ENCODE measurements around the gene RSPH4A. TPM values are rescaled to one million over a fixed set of nuclear protein-coding genes. Genes with fewer than 3 reads are reported as not detected.

RSPH4A gene
- total RNA-seq = 0.13 and 0.19 TPM in 2 replicates

GRCh38 chr6:116615937-116616736 lies at the start of gene RSPH4A:
RSPH4A (plus strand) TSS chr6:116616479; CDS start chr6:116616624, 145 bp downstream.

GRCh38 chr6:116570856-116571682 lies 45.2 kb upstream of the RSPH4A start, which contains the start of gene RWDD1:
RWDD1 (plus strand) TSS chr6:116571504; CDS start chr6:116571583, 79 bp downstream.

GRCh38 chr6:116680880-116681672 lies 64.8 kb downstream of the RSPH4A start, which contains the start of gene KPNA5:
KPNA5 (plus strand) TSS chr6:116681211; CDS start chr6:116681335, 124 bp downstream.

Other genes with a start within 250 kb of the RSPH4A start
- 37.9 and 42.8 TPM in 2 replicates for gene DSE, start 245.5 kb upstream of the RSPH4A start, total RNA-seq
- gene CALHM6, start 155.1 kb upstream of the RSPH4A start, total RNA-seq = 0.26 and 0.31 TPM in 2 replicates
- 11.0 and 11.8 TPM in 2 replicates for gene CALHM5, start 104.8 kb upstream of the RSPH4A start, total RNA-seq
- 0.12 and 0.13 TPM in 2 replicates for gene TRAPPC3L, start 70.8 kb upstream of the RSPH4A start, total RNA-seq
- not detected in 2 replicates for gene CALHM4, start 62.7 kb upstream of the RSPH4A start, total RNA-seq
- 18.9 and 31.5 TPM in 2 replicates for gene RWDD1, start 45.0 kb upstream of the RSPH4A start, total RNA-seq
- 11.4 and 13.9 TPM in 2 replicates for gene ZUP1, start 52.3 kb downstream of the RSPH4A start, total RNA-seq
- 8.5 and 9.1 TPM in 2 replicates for gene KPNA5, start 64.7 kb downstream of the RSPH4A start, total RNA-seq
- 0.40 TPM in 1 of 2 replicates, not detected in the other for gene FAM162B, start 149.2 kb downstream of the RSPH4A start, total RNA-seq
- gene GPRC6A, start 212.6 kb downstream of the RSPH4A start, total RNA-seq = not detected in 2 replicates